Cardiac muscle cell (in vitro differentiated cells and primary cell): Measurements from ENCODE around the gene ZRANB1. TPM values are rescaled to one million over a fixed set of nuclear protein-coding genes. Genes with fewer than 3 reads are reported as not detected.

Experiments used
- DNase-seq, 2 donors: peaks; one replicate each; pipeline versions ENCODE4 v3.0.0 to v3.0.0-alpha.2; 2010 to 2017; ENCODE audit warnings: low read depth in 1 of 2, low spot score in 1 of 2
- H3K27ac ChIP-seq: fragments of 200-600 bp; sonication (generic); 2 replicates; pipeline ENCODE4 v1.5.1; 2016
- H3K27me3 ChIP-seq: fragments of 200-600 bp; sonication (generic); 2 replicates; pipeline ENCODE4 v1.6.0; 2016; ENCODE audit warnings: control low read depth
- H3K36me3 ChIP-seq: fragments of 200-600 bp; sonication (generic); 2 replicates; pipeline ENCODE4 v1.5.1; 2016; ENCODE audit warnings: control low read depth
- H3K4me1 ChIP-seq: fragments of 200-600 bp; sonication (generic); 2 replicates; pipeline ENCODE4 v1.8.1; 2017; ENCODE audit warnings: low read depth, mild to moderate bottlenecking, mixed run types
- H3K4me3 ChIP-seq: fragments of 200-600 bp; sonication (generic); 2 replicates; pipeline ENCODE4 v1.5.1; 2016; ENCODE audit warnings: mild to moderate bottlenecking
- H3K9me3 ChIP-seq: fragments of 200-600 bp; sonication (generic); 2 replicates; pipeline ENCODE4 v1.5.1; 2017; ENCODE audit warnings: low read depth, mild to moderate bottlenecking, control low read depth
- CTCF ChIP-seq: IDR thresholded peaks from 2 replicates; pipeline ENCODE4 v1.5.1; 2012; ENCODE audit warnings: low read depth, mild to moderate bottlenecking, low read length
- polyA plus RNA-seq: library from polyadenylated mRNA; unstranded; fragments of >200 nt; fragmentation: Nextera tagmentation; extraction: Ambion mirVana; gene quantifications from 2 replicates; pipeline ENCODE4 v1.2.1, GENCODE V29; 2016
- total RNA-seq: library from RNA; depleted of rRNA; stranded (reverse); fragments of >200 nt; gene quantifications from 2 replicates; pipeline ENCODE4 v1.2.3, GENCODE V29; 2016

The ZRANB1 gene
- total and polyA plus RNA-seq, 2 experiments from 2014 or later = 11.0 to 20.9 TPM

GRCh38 chr10:124899151-124899550, 42.8 kb upstream of the ZRANB1 start:
- no peak for TF ChIP-seq CTCF
- H3K27me3 ChIP-seq = no peaks in the 10 kb centered on the region
- no peaks in the 10 kb centered on the region for H3K36me3 ChIP-seq
- DNase-seq = no peak
- no peak overlapping the region for H3K27ac ChIP-seq
- H3K9me3 ChIP-seq = no peaks in the 10 kb centered on the region
- no peak overlapping the region for H3K4me3 ChIP-seq
- peaks cover 5% of the 10 kb centered on the region for H3K4me1 ChIP-seq

- Histone ChIP-seq H3K36me3 (no peaks in the 10 kb centered on the region), H3K4me1 (peaks cover 5% of the 10 kb centered on the region), H3K4me3 (no peak overlapping the region), H3K27me3 (no peaks in the 10 kb centered on the region), H3K27ac (no peak overlapping the region), H3K9me3 (no peaks in the 10 kb centered on the region)
- no peak for TF ChIP-seq CTCF
- no peak for DNase-seq
Measured at GRCh38 chr10:124902462-124902861, 39.5 kb upstream of the ZRANB1 start.

GRCh38 chr10:124903111-124903510, 38.8 kb upstream of the ZRANB1 start:
- Histone ChIP-seq H3K36me3 (no peaks in the 10 kb centered on the region), H3K27ac (no peak overlapping the region)
- DNase-seq = no peak

GRCh38 chr10:124904796-124905195, 37.1 kb upstream of the ZRANB1 start:
- Histone ChIP-seq H3K36me3 (no peaks in the 10 kb centered on the region), H3K4me3 (no peak overlapping the region), H3K9me3 (no peaks in the 10 kb centered on the region), H3K4me1 (peaks cover 5% of the 10 kb centered on the region), H3K27me3 (no peaks in the 10 kb centered on the region), H3K27ac (no peak overlapping the region)
- DNase-seq = no peak
- no peak for TF ChIP-seq CTCF

More at GRCh38 chr10:124903111-124903510, 38.8 kb upstream of the ZRANB1 start:
- Histone ChIP-seq H3K4me3 (no peak overlapping the region), H3K27me3 (no peaks in the 10 kb centered on the region), H3K9me3 (no peaks in the 10 kb centered on the region), H3K4me1 (peaks cover 5% of the 10 kb centered on the region)
- TF ChIP-seq CTCF = no peak

- DNase-seq = peak in 1 of 2 donors; percentile 82
- H3K27ac ChIP-seq = no peak overlapping the region
- no peak overlapping the region for H3K4me3 ChIP-seq
- TF ChIP-seq CTCF = no peak
- no peaks in the 10 kb centered on the region for H3K27me3 ChIP-seq
- no peaks in the 10 kb centered on the region for H3K36me3 ChIP-seq
- no peaks in the 10 kb centered on the region for H3K9me3 ChIP-seq
- peaks cover 5% of the 10 kb centered on the region for H3K4me1 ChIP-seq
Measured at GRCh38 chr10:124906551-124907001, 35.3 kb upstream of the ZRANB1 start.

GRCh38 chr10:124909563-124909962, 32.4 kb upstream of the ZRANB1 start:
- no peaks in the 10 kb centered on the region for H3K27me3 ChIP-seq
- no peaks in the 10 kb centered on the region for H3K9me3 ChIP-seq
- no peak overlapping the region for H3K4me3 ChIP-seq
- no peak for DNase-seq
- no peak overlapping the region for H3K27ac ChIP-seq
- H3K36me3 ChIP-seq = no peaks in the 10 kb centered on the region
- TF ChIP-seq CTCF = no peak
- H3K4me1 ChIP-seq = no peaks in the 10 kb centered on the region
